Measurements from ENCODE around the gene NIN.

Gene NIN

GRCh38 chr14:50853891-50854290 is 22.9 kb upstream of the NIN start:
- peaks cover under 1% of the 10 kb centered on the region for H3K4me1 Mint-ChIP-seq (ENCODE audit: low read depth)
- H3K9me3 Mint-ChIP-seq, result no peaks in the 10 kb centered on the region
- no peak overlapping the region for H3K4me3 Mint-ChIP-seq
- H3K27me3 Mint-ChIP-seq, result no peaks in the 10 kb centered on the region
- no peak overlapping the region for H3K27ac Mint-ChIP-seq
- H3K36me3 Mint-ChIP-seq (ENCODE audit: low read depth), result no peaks in the 10 kb centered on the region

- H3K27ac Mint-ChIP-seq, result no peak overlapping the region
- no peak overlapping the region for H3K4me3 Mint-ChIP-seq
- H3K4me1 Mint-ChIP-seq (ENCODE audit: low read depth), result peaks cover 5% of the 10 kb centered on the region
- no peaks in the 10 kb centered on the region for H3K9me3 Mint-ChIP-seq
- H3K27me3 Mint-ChIP-seq, result no peaks in the 10 kb centered on the region
- no peaks in the 10 kb centered on the region for H3K36me3 Mint-ChIP-seq (ENCODE audit: low read depth)
Observed at GRCh38 chr14:50846226-50846880, 15.4 kb upstream of the NIN start.

- H3K36me3 Mint-ChIP-seq (ENCODE audit: low read depth), result no peaks in the 10 kb centered on the region
- no peaks in the 10 kb centered on the region for H3K9me3 Mint-ChIP-seq
Observed at GRCh38 chr14:50845166-50845565, 14.2 kb upstream of the NIN start.

GRCh38 chr14:50844391-50844790 is 13.4 kb upstream of the NIN start:
- no peaks in the 10 kb centered on the region for H3K9me3 Mint-ChIP-seq
- H3K4me1 Mint-ChIP-seq (ENCODE audit: low read depth), result peaks cover 6% of the 10 kb centered on the region
- no peak overlapping the region for H3K27ac Mint-ChIP-seq
- no peaks in the 10 kb centered on the region for H3K27me3 Mint-ChIP-seq
- H3K36me3 Mint-ChIP-seq (ENCODE audit: low read depth), result no peaks in the 10 kb centered on the region
- H3K4me3 Mint-ChIP-seq, result no peak overlapping the region

More at GRCh38 chr14:50845166-50845565, 14.2 kb upstream of the NIN start:
- Mint-ChIP-seq H3K27me3 (no peaks in the 10 kb centered on the region), H3K4me1 (ENCODE audit: low read depth) (peaks cover 5% of the 10 kb centered on the region), H3K27ac (no peak overlapping the region), H3K4me3 (no peak overlapping the region)

GRCh38 chr14:50839691-50840090 is 8.7 kb upstream of the NIN start:
- Mint-ChIP-seq H3K27me3 (no peaks in the 10 kb centered on the region), H3K9me3 (no peaks in the 10 kb centered on the region), H3K4me3 (no peak overlapping the region), H3K27ac (no peak overlapping the region), H3K36me3 (ENCODE audit: low read depth) (no peaks in the 10 kb centered on the region), H3K4me1 (ENCODE audit: low read depth) (peaks cover 36% of the 10 kb centered on the region)

GRCh38 chr14:50839048-50839447 is 8.1 kb upstream of the NIN start:
- Mint-ChIP-seq H3K4me1 (ENCODE audit: low read depth) (peaks cover 41% of the 10 kb centered on the region), H3K4me3 (no peak overlapping the region), H3K9me3 (no peaks in the 10 kb centered on the region), H3K27ac (no peak overlapping the region), H3K27me3 (no peaks in the 10 kb centered on the region), H3K36me3 (ENCODE audit: low read depth) (no peaks in the 10 kb centered on the region)

- peaks cover 45% of the 10 kb centered on the region for H3K4me1 Mint-ChIP-seq (ENCODE audit: low read depth)
- no peaks in the 10 kb centered on the region for H3K27me3 Mint-ChIP-seq
- no peak overlapping the region for H3K4me3 Mint-ChIP-seq
- no peaks in the 10 kb centered on the region for H3K36me3 Mint-ChIP-seq (ENCODE audit: low read depth)
- no peaks in the 10 kb centered on the region for H3K9me3 Mint-ChIP-seq
- H3K27ac Mint-ChIP-seq, result no peak overlapping the region
Observed at GRCh38 chr14:50837850-50838470, 7.0 kb upstream of the NIN start.

GRCh38 chr14:50837271-50837670 is 6.3 kb upstream of the NIN start:
- Mint-ChIP-seq H3K9me3 (no peaks in the 10 kb centered on the region), H3K4me1 (ENCODE audit: low read depth) (peaks cover 51% of the 10 kb centered on the region), H3K27me3 (no peaks in the 10 kb centered on the region), H3K36me3 (ENCODE audit: low read depth) (no peaks in the 10 kb centered on the region), H3K4me3 (no peak overlapping the region), H3K27ac (no peak overlapping the region)

GRCh38 chr14:50836515-50836914 is 5.6 kb upstream of the NIN start:
- H3K4me1 Mint-ChIP-seq (ENCODE audit: low read depth), result peaks cover 58% of the 10 kb centered on the region

GRCh38 chr14:50835280-50835679 is 4.3 kb upstream of the NIN start:
- Mint-ChIP-seq H3K4me3 (peak overlapping the region; percentile 3), H3K9me3 (no peaks in the 10 kb centered on the region), H3K27ac (peak overlapping the region; percentile 32), H3K36me3 (ENCODE audit: low read depth) (no peaks in the 10 kb centered on the region), H3K4me1 (ENCODE audit: low read depth) (peaks cover 61% of the 10 kb centered on the region), H3K27me3 (no peaks in the 10 kb centered on the region)

More at GRCh38 chr14:50836515-50836914, 5.6 kb upstream of the NIN start:
- no peak overlapping the region for H3K4me3 Mint-ChIP-seq
- no peaks in the 10 kb centered on the region for H3K9me3 Mint-ChIP-seq
- H3K27ac Mint-ChIP-seq, result no peak overlapping the region
- no peaks in the 10 kb centered on the region for H3K27me3 Mint-ChIP-seq
- H3K36me3 Mint-ChIP-seq (ENCODE audit: low read depth), result no peaks in the 10 kb centered on the region

GRCh38 chr14:50834802-50835276 is 3.9 kb upstream of the NIN start:
- no peaks in the 10 kb centered on the region for H3K27me3 Mint-ChIP-seq
- H3K27ac Mint-ChIP-seq, result peak overlapping the region; percentile 32
- H3K4me3 Mint-ChIP-seq, result peak overlapping the region; percentile 3
- H3K36me3 Mint-ChIP-seq (ENCODE audit: low read depth), result no peaks in the 10 kb centered on the region
- H3K4me1 Mint-ChIP-seq (ENCODE audit: low read depth), result peaks cover 62% of the 10 kb centered on the region
- no peaks in the 10 kb centered on the region for H3K9me3 Mint-ChIP-seq

GRCh38 chr14:50832935-50833630 is 2.1 kb upstream of the NIN start:
- H3K4me3 Mint-ChIP-seq, result no peak overlapping the region
- no peaks in the 10 kb centered on the region for H3K27me3 Mint-ChIP-seq
- H3K27ac Mint-ChIP-seq, result no peak overlapping the region
- no peaks in the 10 kb centered on the region for H3K9me3 Mint-ChIP-seq
- peaks cover 65% of the 10 kb centered on the region for H3K4me1 Mint-ChIP-seq (ENCODE audit: low read depth)
- peaks cover 5% of the 10 kb centered on the region for H3K36me3 Mint-ChIP-seq (ENCODE audit: low read depth)

- H3K4me1 Mint-ChIP-seq (ENCODE audit: low read depth), result peaks cover 69% of the 10 kb centered on the region
- H3K27ac Mint-ChIP-seq, result peak overlapping the region; percentile 88
- H3K4me3 Mint-ChIP-seq, result peak overlapping the region; percentile 87
- H3K36me3 Mint-ChIP-seq (ENCODE audit: low read depth), result peaks cover 11% of the 10 kb centered on the region
- H3K9me3 Mint-ChIP-seq, result no peaks in the 10 kb centered on the region
- H3K27me3 Mint-ChIP-seq, result no peaks in the 10 kb centered on the region
Observed at GRCh38 chr14:50831726-50832168, 785 bp upstream of the NIN start.

- no peaks in the 10 kb centered on the region for H3K9me3 Mint-ChIP-seq
- no peaks in the 10 kb centered on the region for H3K27me3 Mint-ChIP-seq
- H3K4me3 Mint-ChIP-seq, result peak overlapping the region; percentile 91
- peaks cover 76% of the 10 kb centered on the region for H3K4me1 Mint-ChIP-seq (ENCODE audit: low read depth)
- peaks cover 22% of the 10 kb centered on the region for H3K36me3 Mint-ChIP-seq (ENCODE audit: low read depth)
- peak overlapping the region; percentile 74 for H3K27ac Mint-ChIP-seq
Observed at GRCh38 chr14:50830044-50830931, 674 bp downstream of the NIN start.

Data from stimulated activated naive CD8-positive, alpha-beta T cell treated with anti-CD3 and anti-CD28 coated beads, Interleukin-15, Interleukin-2, amounts not matched to agents 100 ng/mL and 50 ng/mL, for 24 hours (primary cell).